H9 (cell line): Measurements from ENCODE around the gene ENOX1. TPM values are rescaled to one million over a fixed set of nuclear protein-coding genes. Genes with fewer than 3 reads are reported as not detected.

Experiments used
- DNase-seq: peaks from one replicate; pipeline ENCODE4 v3.0.0-alpha.2; 2017
- H2AFZ ChIP-seq: one replicate; pipeline ENCODE4 v1.6.1; 2013; ENCODE audit warnings: mild to moderate bottlenecking, low read length, control low read depth, moderate library complexity
- H2AK5ac ChIP-seq: 2 replicates; pipeline ENCODE4 v1.6.1; 2013; ENCODE audit warnings: low read length, control low read depth, mixed read lengths; ENCODE audit not compliant: insufficient read length
- H2BK120ac ChIP-seq: one replicate; pipeline ENCODE4 v1.6.1; 2013; ENCODE audit warnings: low read depth, mild to moderate bottlenecking, low read length, control low read depth, inconsistent platforms; ENCODE audit not compliant: poor library complexity, severe bottlenecking
- H2BK12ac ChIP-seq: 2 replicates; pipeline ENCODE4 v1.6.1; 2013; ENCODE audit warnings: low read length, control low read depth, mixed read lengths, low read depth; ENCODE audit not compliant: insufficient read length
- H2BK15ac ChIP-seq: 2 replicates; pipeline ENCODE4 v1.6.1; 2013; ENCODE audit warnings: low read depth, low read length, control low read depth
- H2BK20ac ChIP-seq: one replicate; pipeline ENCODE4 v1.6.1; 2013; ENCODE audit warnings: low read depth, mild to moderate bottlenecking, low read length, control low read depth, inconsistent platforms; ENCODE audit not compliant: poor library complexity, severe bottlenecking
- H2BK5ac ChIP-seq: 2 replicates; pipeline ENCODE4 v1.6.1; 2013; ENCODE audit warnings: low read length, control low read depth, mixed read lengths; ENCODE audit not compliant: insufficient read length
- H3K14ac ChIP-seq: 2 replicates; pipeline ENCODE4 v1.6.1; 2013; ENCODE audit warnings: low read length, control low read depth; ENCODE audit not compliant: insufficient read depth
- H3K18ac ChIP-seq: 2 replicates; pipeline ENCODE4 v1.6.1; 2013; ENCODE audit warnings: low read depth, mild to moderate bottlenecking, mixed read lengths, low read length, control low read depth; ENCODE audit not compliant: insufficient read length
- H3K23ac ChIP-seq: 2 replicates; pipeline ENCODE4 v1.6.1; 2013; ENCODE audit warnings: low read length, control low read depth, mixed read lengths, low read depth; ENCODE audit not compliant: insufficient read length
- H3K23me2 ChIP-seq: 2 replicates; pipeline ENCODE4 v1.6.1; 2013; ENCODE audit warnings: low read depth, mild to moderate bottlenecking, mixed read lengths, low read length, control low read depth; ENCODE audit not compliant: insufficient read length, poor library complexity, severe bottlenecking
- H3K27ac ChIP-seq: 2 replicates; pipeline ENCODE4 v1.5.1; 2013; ENCODE audit warnings: low read length, control low read depth, mixed read lengths, low read depth; ENCODE audit not compliant: insufficient read length
- H3K27me3 ChIP-seq: 2 replicates; pipeline ENCODE4 v1.6.1; 2013; ENCODE audit warnings: low read length, control low read depth, inconsistent platforms; ENCODE audit not compliant: insufficient read depth
- H3K4ac ChIP-seq: 2 replicates; pipeline ENCODE4 v1.6.1; 2013; ENCODE audit warnings: low read depth, mild to moderate bottlenecking, control low read depth, inconsistent platforms, low read length, moderate library complexity
- H3K4me1 ChIP-seq: 2 replicates; pipeline ENCODE4 v1.6.1; 2013; ENCODE audit warnings: low read length, control low read depth, inconsistent platforms; ENCODE audit not compliant: insufficient read depth
- H3K4me2 ChIP-seq: 2 replicates; pipeline ENCODE4 v1.6.1; 2013; ENCODE audit warnings: low read length, control low read depth, mixed read lengths; ENCODE audit not compliant: insufficient read length, insufficient read depth
- H3K56ac ChIP-seq: 2 replicates; pipeline ENCODE4 v1.6.1; 2013; ENCODE audit warnings: low read depth, mild to moderate bottlenecking, mixed read lengths, low read length, control low read depth; ENCODE audit not compliant: insufficient read length
- H3K79me1 ChIP-seq: 2 replicates; pipeline ENCODE4 v1.6.1; 2013; ENCODE audit warnings: low read depth, mild to moderate bottlenecking, moderate library complexity, low read length, control low read depth, inconsistent platforms; ENCODE audit not compliant: insufficient read depth, poor library complexity, severe bottlenecking
- H3K79me2 ChIP-seq: 2 replicates; pipeline ENCODE4 v1.6.1; 2013; ENCODE audit warnings: low read length, control low read depth, inconsistent platforms; ENCODE audit not compliant: insufficient read depth
- H3K9ac ChIP-seq: 2 replicates; pipeline ENCODE4 v1.6.1; 2013; ENCODE audit warnings: low read length, control low read depth, mixed read lengths; ENCODE audit not compliant: insufficient read length; ENCODE audit errors: extremely low read depth
- H3K9me3 ChIP-seq: one replicate; pipeline ENCODE4 v1.6.1; 2013; ENCODE audit warnings: low read depth, low read length, inconsistent platforms; ENCODE audit not compliant: control insufficient read depth
- H3T11ph ChIP-seq: one replicate; pipeline ENCODE4 v1.6.1; 2013; ENCODE audit warnings: mild to moderate bottlenecking, low read length, control low read depth, inconsistent platforms
- H4K20me1 ChIP-seq: one replicate; pipeline ENCODE4 v1.6.1; 2013; ENCODE audit not compliant: control insufficient read depth, insufficient read length, insufficient read depth
- H4K5ac ChIP-seq: 2 replicates; pipeline ENCODE4 v1.6.1; 2013; ENCODE audit warnings: low read depth, mild to moderate bottlenecking, mixed read lengths, low read length, control low read depth; ENCODE audit not compliant: insufficient read length
- H4K8ac ChIP-seq: replicated peaks from 2 replicates; pipeline ENCODE4 v1.6.1; 2013; ENCODE audit warnings: low read length, control low read depth, mixed read lengths, low read depth; ENCODE audit not compliant: insufficient read length
- H4K91ac ChIP-seq: 2 replicates; pipeline ENCODE4 v1.6.1; 2013; ENCODE audit warnings: low read depth, mild to moderate bottlenecking, moderate library complexity, mixed read lengths, low read length, control low read depth; ENCODE audit not compliant: insufficient read length
- H3K27ac Mint-ChIP-seq, 3 experiments: 2 replicates in 2 of 3; 3 replicates in 1 of 3; pipeline ENCODE4 v1.8.0; 2020 to 2021; ENCODE audit warnings: mixed read lengths in 3 of 3, mild to moderate bottlenecking in 1 of 3, moderate library complexity in 1 of 3
- H3K27me3 Mint-ChIP-seq: 2 replicates; pipeline ENCODE4 v1.8.0; 2021; ENCODE audit warnings: low read depth, mild to moderate bottlenecking, moderate library complexity, mixed read lengths
- H3K36me3 Mint-ChIP-seq, 3 experiments: 2 replicates in 2 of 3; 3 replicates in 1 of 3; pipeline ENCODE4 v1.8.0; 2020 to 2021; ENCODE audit warnings: low read depth in 3 of 3, mixed read lengths in 3 of 3; ENCODE audit not compliant: insufficient read depth in 1 of 3
- H3K4me1 Mint-ChIP-seq, 2 experiments: 2 replicates each; pipeline ENCODE4 v1.8.0; 2020; ENCODE audit warnings: mixed read lengths in 2 of 2
- H3K4me3 Mint-ChIP-seq, 2 experiments: 2 replicates in 1 of 2; 3 replicates in 1 of 2; pipeline ENCODE4 v1.8.0; 2020 to 2021; ENCODE audit warnings: mild to moderate bottlenecking in 2 of 2, mixed read lengths in 2 of 2, moderate library complexity in 1 of 2
- H3K9me3 Mint-ChIP-seq, 2 experiments: 2 replicates in 1 of 2; 3 replicates in 1 of 2; pipeline ENCODE4 v1.8.0; 2020; ENCODE audit warnings: mild to moderate bottlenecking in 2 of 2, mixed read lengths in 2 of 2, moderate library complexity in 1 of 2
- CTCF ChIP-seq: fragments of 200-600 bp; sonication (generic); conservative IDR thresholded peaks from 3 replicates; pipeline ENCODE4 v1.8.0; 2021; ENCODE audit warnings: antibody characterized with exemption, mild to moderate bottlenecking
- WGBS: extraction: QIAGEN DNeasy Blood & Tissue Kit; methylation state at CpG from one replicate; pipeline ENCODE4 v1.1.7; 2013; ENCODE audit warnings: missing lambda C conversion rate, low lambda C conversion rate, mixed read lengths; ENCODE audit not compliant: insufficient read length; ENCODE audit errors: extremely low coverage; 5-methylcytosine and 5-hydroxymethylcytosine counted together
- total RNA-seq: library from RNA; stranded (reverse); gene quantifications from 2 replicates; pipeline ENCODE4 v1.2.1, GENCODE V29; 2021

Gene ENOX1
- total RNA-seq, 1 experiment from 2014 or later: 0.24 TPM

- Histone ChIP-seq H4K91ac (no peak overlapping the region), H3K14ac (no peak overlapping the region), H2BK20ac (no peak overlapping the region), H3K79me1 (no peaks in the 10 kb centered on the region), H4K8ac (no peak overlapping the region), H2AFZ (no peak overlapping the region), H3K56ac (no peak overlapping the region), H3K9ac (no peak overlapping the region), H3K9me3 (no peaks in the 10 kb centered on the region), H3K27me3 (no peaks in the 10 kb centered on the region), H3K4ac (no peak overlapping the region), H3K27ac (no peak overlapping the region), H2BK120ac (no peak overlapping the region), H2BK5ac (no peak overlapping the region), H3K23ac (no peak overlapping the region), H3K4me2 (no peak overlapping the region), H2BK15ac (no peak overlapping the region), H2AK5ac (no peak overlapping the region), H4K20me1 (peaks cover under 1% of the 10 kb centered on the region), H3K4me1 (peaks cover 6% of the 10 kb centered on the region; the same call in 1 of the 2 replicates), H3K23me2 (no peaks in the 10 kb centered on the region), H3T11ph (no peak overlapping the region), H2BK12ac (no peak overlapping the region), H3K79me2 (no peaks in the 10 kb centered on the region), H3K18ac (no peak overlapping the region), H4K5ac (no peak overlapping the region)
- Mint-ChIP-seq H3K4me3 (no peak overlapping the region), H3K27ac (no peak overlapping the region), H3K4me1 (peaks cover 21 to 27% of the 10 kb centered on the region in 2 experiments), H3K36me3 (no peaks in the 10 kb centered on the region), H3K27me3 (no peaks in the 10 kb centered on the region), H3K9me3 (no peaks in the 10 kb centered on the region)
- no peak for TF ChIP-seq CTCF
- DNase-seq: no peak
- no CpG with 5 or more reads among the region's 2 CpGs for WGBS
Observed at GRCh38 chr13:43271152-43271551, 515.6 kb downstream of the ENOX1 start.
